Prostate gland (tissue), 2 donors: ENCODE results near the gene PRIMA1. TPM values are rescaled to one million over a fixed set of nuclear protein-coding genes. Genes with fewer than 3 reads are reported as not detected.

Experiments used
- DNase-seq: peaks from one replicate; pipeline ENCODE4 v3.0.0-alpha.2; 2019; ENCODE audit warnings: low spot score
- H3K27ac ChIP-seq, 2 donors: fragments of 200-600 bp; sonication (generic); 2 replicates each; pipeline ENCODE4 v1.5.1; 2017 to 2019
- H3K27me3 ChIP-seq: fragments of 200-600 bp; sonication (generic); replicated peaks from 2 replicates; pipeline ENCODE4 v1.5.1; 2019; ENCODE audit not compliant: insufficient read depth
- H3K36me3 ChIP-seq, 2 donors: fragments of 200-600 bp; sonication (generic); 1 replicate in 1 of 2; 2 replicates in 1 of 2; pipeline versions ENCODE4 v1.5.1 to v1.8.1; 2017 to 2019
- H3K4me1 ChIP-seq: fragments of 200-600 bp; sonication (generic); replicated peaks from 2 replicates; pipeline ENCODE4 v1.5.1; 2019
- H3K4me3 ChIP-seq, 2 donors: fragments of 200-600 bp; sonication (generic); 2 replicates each; pipeline ENCODE4 v1.5.1; 2017 to 2019
- H3K9me3 ChIP-seq: fragments of 200-600 bp; sonication (generic); 2 replicates; pipeline ENCODE4 v1.5.1; 2017
- POLR2A ChIP-seq: fragments of 450-650 bp; IDR thresholded peaks from one replicate; pipeline ENCODE4 v1.6.1; 2016; ENCODE audit warnings: antibody characterized with exemption, mild to moderate bottlenecking
- POLR2AphosphoS5 ChIP-seq: sonication (generic); formaldehyde crosslinking; IDR thresholded peaks from one replicate; pipeline ENCODE4 v1.6.1; 2017; ENCODE audit warnings: antibody characterized with exemption
- WGBS: methylation state at CpG from one replicate; pipeline ENCODE4 v1.1.5; 2018; 5-methylcytosine and 5-hydroxymethylcytosine counted together
- intact Hi-C: fragments of 100-400 bp; cut with DNase I; formaldehyde crosslinking; loops from one replicate; pipeline ENCODE4 v1.14.2; 2022
- total RNA-seq, 2 donors: library from RNA; depleted of rRNA; stranded (reverse); fragments of >200 nt; gene quantifications; one replicate each; pipeline ENCODE4 v1.1.0, GENCODE V29; 2016
- TF ChIP-seq, protein P1 (sequence below), 4 experiments: fragments of 200-600 bp in 2 of 4; fragments of 450-650 bp in 2 of 4; sonication (generic) in 2 of 4; IDR thresholded peaks; 1 replicate in 3 of 4; 2 replicates in 1 of 4; pipeline ENCODE4 v1.5.1; 2016 to 2019; ENCODE audit warnings: antibody characterized with exemption in 4 of 4, mild to moderate bottlenecking in 2 of 4, moderate library complexity in 2 of 4

Gene PRIMA1
- total RNA-seq, 2 donors from 2014 or later, result 3.6 to 9.8 TPM

DNA sequence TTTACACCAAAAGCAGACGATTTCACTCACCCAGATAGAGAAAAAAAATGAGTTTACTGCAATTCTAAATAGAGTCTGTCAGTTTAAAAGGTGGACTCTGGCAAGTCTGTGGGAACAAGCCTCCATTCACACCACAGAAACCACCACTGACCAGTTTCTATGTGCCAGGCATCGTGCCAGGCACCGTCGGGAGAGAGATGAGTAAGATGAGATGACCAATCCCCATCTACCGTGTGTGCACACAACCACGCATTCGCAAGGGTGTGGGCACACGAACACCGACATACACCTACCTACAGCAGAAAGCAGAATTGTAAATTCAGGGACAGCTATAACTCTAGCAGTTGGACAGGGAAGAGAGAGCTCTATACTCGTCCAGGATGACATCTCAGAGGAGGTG lies 58.3 kb downstream of the PRIMA1 start:
- H3K4me3 ChIP-seq, result no peak overlapping the region
- intact Hi-C loops, result no loop called here
- 75% methylated on average over 10 of the region's 10 CpGs for WGBS
- TF ChIP-seq, protein P1, sequence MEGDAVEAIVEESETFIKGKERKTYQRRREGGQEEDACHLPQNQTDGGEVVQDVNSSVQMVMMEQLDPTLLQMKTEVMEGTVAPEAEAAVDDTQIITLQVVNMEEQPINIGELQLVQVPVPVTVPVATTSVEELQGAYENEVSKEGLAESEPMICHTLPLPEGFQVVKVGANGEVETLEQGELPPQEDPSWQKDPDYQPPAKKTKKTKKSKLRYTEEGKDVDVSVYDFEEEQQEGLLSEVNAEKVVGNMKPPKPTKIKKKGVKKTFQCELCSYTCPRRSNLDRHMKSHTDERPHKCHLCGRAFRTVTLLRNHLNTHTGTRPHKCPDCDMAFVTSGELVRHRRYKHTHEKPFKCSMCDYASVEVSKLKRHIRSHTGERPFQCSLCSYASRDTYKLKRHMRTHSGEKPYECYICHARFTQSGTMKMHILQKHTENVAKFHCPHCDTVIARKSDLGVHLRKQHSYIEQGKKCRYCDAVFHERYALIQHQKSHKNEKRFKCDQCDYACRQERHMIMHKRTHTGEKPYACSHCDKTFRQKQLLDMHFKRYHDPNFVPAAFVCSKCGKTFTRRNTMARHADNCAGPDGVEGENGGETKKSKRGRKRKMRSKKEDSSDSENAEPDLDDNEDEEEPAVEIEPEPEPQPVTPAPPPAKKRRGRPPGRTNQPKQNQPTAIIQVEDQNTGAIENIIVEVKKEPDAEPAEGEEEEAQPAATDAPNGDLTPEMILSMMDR (IDR thresholded peaks at IDR 0.05), result no peak
- no peak for TF ChIP-seq POLR2A
- no peak for TF ChIP-seq POLR2AphosphoS5
- H3K27me3 ChIP-seq, result no peaks in the 10 kb centered on the region
- H3K36me3 ChIP-seq, result no peaks in the 10 kb centered on the region
- DNase-seq, result no peak
- no peak overlapping the region for H3K27ac ChIP-seq
- no peaks in the 10 kb centered on the region for H3K9me3 ChIP-seq
- H3K4me1 ChIP-seq, result no peaks in the 10 kb centered on the region

DNA sequence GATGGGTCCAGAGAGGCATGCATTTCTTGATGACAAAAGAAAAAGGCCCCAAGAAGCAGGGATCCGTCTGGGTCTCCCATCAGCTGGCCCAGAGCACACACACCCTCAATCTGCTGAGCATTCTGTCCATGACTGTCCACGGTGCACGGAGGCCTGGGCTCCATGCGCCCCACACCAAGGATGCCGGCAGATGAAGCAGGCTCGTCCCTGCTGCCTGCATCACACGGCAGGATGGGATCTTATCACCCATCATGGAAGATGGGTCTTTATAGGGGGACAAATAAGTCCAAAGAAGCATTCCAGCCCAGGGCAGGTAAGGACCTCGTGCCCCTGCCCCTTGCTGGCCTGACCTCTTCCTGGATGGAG lies 59.7 kb downstream of the PRIMA1 start:
- Histone ChIP-seq H3K36me3 (no peaks in the 10 kb centered on the region), H3K27me3 (no peaks in the 10 kb centered on the region), H3K27ac (no peak overlapping the region), H3K9me3 (no peaks in the 10 kb centered on the region), H3K4me3 (no peak overlapping the region), H3K4me1 (no peaks in the 10 kb centered on the region)
- TF ChIP-seq POLR2AphosphoS5 (no peak), POLR2A (no peak)
- TF ChIP-seq, protein P1 (IDR thresholded peaks at IDR 0.05), result no peak
- WGBS, result 88% methylated on average over 8 of the region's 8 CpGs
- no peak for DNase-seq
- intact Hi-C loops, result no loop called here

DNA sequence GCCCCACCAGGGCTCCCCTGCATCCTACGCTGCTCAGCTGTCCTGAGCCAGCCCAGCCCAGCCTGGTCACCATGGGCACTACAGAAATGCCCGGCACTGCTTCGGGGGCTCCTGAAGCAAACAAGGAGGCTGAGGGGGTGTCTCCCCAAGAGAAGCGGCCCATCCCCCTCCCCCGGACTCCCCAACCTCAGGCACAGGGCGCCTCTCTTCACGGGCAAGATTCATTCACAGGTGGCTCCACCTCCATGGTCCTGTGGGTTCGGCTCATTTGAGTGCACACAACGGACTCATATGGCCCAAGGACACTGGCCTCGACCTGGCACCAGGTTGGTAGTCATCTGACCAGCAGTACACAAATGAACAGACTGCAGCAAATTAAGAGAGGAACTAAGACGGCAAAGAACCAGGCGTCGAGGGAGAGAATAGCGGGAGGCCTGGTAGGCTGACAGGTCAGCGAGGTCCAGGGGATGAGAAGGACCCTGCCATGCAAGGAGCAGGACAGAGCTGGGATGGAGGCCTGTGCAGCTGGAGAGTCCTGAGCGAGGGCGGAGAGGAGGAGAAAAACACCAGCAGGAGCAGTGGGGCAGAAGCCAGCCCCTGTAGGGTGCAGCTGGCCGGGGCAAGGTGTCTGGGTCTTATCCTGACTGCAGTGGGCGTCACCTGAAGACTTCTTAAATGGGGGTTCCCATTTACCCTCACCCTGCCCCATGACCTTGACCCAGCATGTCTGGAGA lies 60.2 kb downstream of the PRIMA1 start:
- 94% methylated on average over 19 of the region's 19 CpGs for WGBS

DNA sequence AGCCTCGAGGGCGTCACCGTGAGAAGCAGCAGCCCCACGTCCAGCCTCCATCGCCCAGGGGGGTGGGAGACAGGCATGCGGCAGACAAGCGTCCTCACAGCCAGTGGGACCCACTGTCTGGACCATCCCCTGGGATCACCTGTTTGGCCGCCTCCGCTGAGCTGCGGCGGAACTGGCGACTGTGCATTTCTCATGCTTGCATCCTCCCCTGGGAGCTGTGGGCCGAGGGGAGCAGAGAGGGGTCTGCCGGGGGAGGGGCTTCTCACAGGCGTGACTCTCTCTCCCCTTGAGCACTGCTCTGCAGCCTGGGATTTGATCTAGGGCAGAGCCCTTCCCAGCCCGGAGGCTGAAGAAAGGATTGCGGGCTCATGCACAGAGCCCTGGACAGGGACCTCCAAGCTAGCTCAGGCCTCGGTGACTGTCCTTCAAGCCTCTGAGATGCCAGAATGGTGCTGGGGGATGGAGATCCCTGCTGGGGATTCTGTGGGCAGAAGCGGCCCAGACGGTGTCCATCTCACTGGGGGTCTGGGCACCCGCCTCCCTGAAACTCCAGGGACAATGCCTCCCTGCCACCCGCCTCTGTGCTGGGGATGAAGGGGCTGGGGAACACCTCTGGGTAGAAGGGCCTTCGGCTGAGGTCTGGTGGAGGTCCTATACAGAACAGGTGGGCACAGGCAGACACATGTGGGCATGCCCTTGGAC lies 61.1 kb downstream of the PRIMA1 start:
- Histone ChIP-seq H3K27me3 (no peaks in the 10 kb centered on the region), H3K36me3 (no peaks in the 10 kb centered on the region), H3K4me1 (no peaks in the 10 kb centered on the region), H3K27ac (no peak overlapping the region), H3K4me3 (no peak overlapping the region), H3K9me3 (no peaks in the 10 kb centered on the region)
- 85% methylated on average over 23 of the region's 23 CpGs for WGBS
- intact Hi-C loops, result no loop called here
- no peak for DNase-seq
- no peak for TF ChIP-seq POLR2A
- no peak for TF ChIP-seq POLR2AphosphoS5
- TF ChIP-seq, protein P1 (IDR thresholded peaks at IDR 0.05), result no peak

More for the DNA sequence above, 60.2 kb downstream of the PRIMA1 start:
- H3K27ac ChIP-seq, result no peak overlapping the region
- intact Hi-C loops, result no loop called here
- no peaks in the 10 kb centered on the region for H3K27me3 ChIP-seq
- H3K4me1 ChIP-seq, result no peaks in the 10 kb centered on the region
- TF ChIP-seq, protein P1 (IDR thresholded peaks at IDR 0.05), result no peak
- TF ChIP-seq POLR2AphosphoS5 (no peak), POLR2A (no peak)
- DNase-seq, result no peak
- no peaks in the 10 kb centered on the region for H3K36me3 ChIP-seq
- H3K9me3 ChIP-seq, result no peaks in the 10 kb centered on the region
- H3K4me3 ChIP-seq, result no peak overlapping the region

DNA sequence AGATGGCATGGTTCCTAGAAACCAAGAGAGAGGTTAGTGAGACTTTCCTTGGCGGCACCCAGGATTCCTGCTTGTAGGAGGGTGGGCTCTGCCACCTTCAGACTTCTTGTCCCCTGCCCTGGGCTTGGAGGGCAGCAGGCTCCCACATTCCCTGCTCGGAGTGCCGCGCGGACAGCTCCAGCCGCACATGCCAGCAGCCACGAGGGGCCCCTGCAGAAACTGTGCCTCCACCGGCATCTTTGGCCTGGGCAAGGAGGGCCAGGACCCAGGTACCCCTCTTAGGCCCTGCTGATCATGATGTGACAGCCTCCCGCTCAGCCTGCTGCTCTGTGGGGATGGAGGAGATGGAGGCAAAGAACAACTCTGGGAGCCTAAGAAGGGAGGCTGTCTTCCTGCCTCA lies 62.3 kb downstream of the PRIMA1 start:
- H3K9me3 ChIP-seq, result no peaks in the 10 kb centered on the region
- H3K4me1 ChIP-seq, result no peaks in the 10 kb centered on the region
- no peak overlapping the region for H3K4me3 ChIP-seq
- H3K36me3 ChIP-seq, result no peaks in the 10 kb centered on the region
- intact Hi-C loops, result no loop called here
- H3K27me3 ChIP-seq, result no peaks in the 10 kb centered on the region
- no peak for TF ChIP-seq POLR2AphosphoS5
- TF ChIP-seq, protein P1 (IDR thresholded peaks at IDR 0.05), result no peak
- no peak for TF ChIP-seq POLR2A
- H3K27ac ChIP-seq, result no peak overlapping the region
- no peak for DNase-seq
- WGBS, result 95% methylated on average over 7 of the region's 9 CpGs
